ENCODE measurements around the gene C19orf81.

- TF ChIP-seq, protein P1, sequence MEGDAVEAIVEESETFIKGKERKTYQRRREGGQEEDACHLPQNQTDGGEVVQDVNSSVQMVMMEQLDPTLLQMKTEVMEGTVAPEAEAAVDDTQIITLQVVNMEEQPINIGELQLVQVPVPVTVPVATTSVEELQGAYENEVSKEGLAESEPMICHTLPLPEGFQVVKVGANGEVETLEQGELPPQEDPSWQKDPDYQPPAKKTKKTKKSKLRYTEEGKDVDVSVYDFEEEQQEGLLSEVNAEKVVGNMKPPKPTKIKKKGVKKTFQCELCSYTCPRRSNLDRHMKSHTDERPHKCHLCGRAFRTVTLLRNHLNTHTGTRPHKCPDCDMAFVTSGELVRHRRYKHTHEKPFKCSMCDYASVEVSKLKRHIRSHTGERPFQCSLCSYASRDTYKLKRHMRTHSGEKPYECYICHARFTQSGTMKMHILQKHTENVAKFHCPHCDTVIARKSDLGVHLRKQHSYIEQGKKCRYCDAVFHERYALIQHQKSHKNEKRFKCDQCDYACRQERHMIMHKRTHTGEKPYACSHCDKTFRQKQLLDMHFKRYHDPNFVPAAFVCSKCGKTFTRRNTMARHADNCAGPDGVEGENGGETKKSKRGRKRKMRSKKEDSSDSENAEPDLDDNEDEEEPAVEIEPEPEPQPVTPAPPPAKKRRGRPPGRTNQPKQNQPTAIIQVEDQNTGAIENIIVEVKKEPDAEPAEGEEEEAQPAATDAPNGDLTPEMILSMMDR (IDR thresholded peaks at IDR 0.05; ENCODE audit: extremely low read depth in 1 of 2, insufficient read depth in 1 of 2, low read depth in 1 of 2, low read length in 2 of 2), result no peak
- no peak for TF ChIP-seq JUN (IDR thresholded peaks at IDR 0.05; ENCODE audit: borderline replicate concordance, insufficient read depth, insufficient read length, low read depth)
- no peak for TF ChIP-seq POLR2A (IDR thresholded peaks at IDR 0.05; ENCODE audit: low read depth, low read length)
- TF ChIP-seq EZH2 (IDR thresholded peaks at IDR 0.05; ENCODE audit: borderline replicate concordance, low read depth, low read length, severe bottlenecking), result no peak
- TF ChIP-seq POLR2AphosphoS5 (IDR thresholded peaks at IDR 0.05; ENCODE audit: insufficient read depth, low read depth, low read length), result peak; percentile 88
- TF ChIP-seq, protein P2, sequence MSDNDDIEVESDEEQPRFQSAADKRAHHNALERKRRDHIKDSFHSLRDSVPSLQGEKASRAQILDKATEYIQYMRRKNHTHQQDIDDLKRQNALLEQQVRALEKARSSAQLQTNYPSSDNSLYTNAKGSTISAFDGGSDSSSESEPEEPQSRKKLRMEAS (IDR thresholded peaks at IDR 0.05; ENCODE audit: insufficient read depth, insufficient read length), result no peak
- TF ChIP-seq GATA2 (IDR thresholded peaks at IDR 0.05; ENCODE audit: insufficient read depth, insufficient read length, low read depth, low read length), result no peak
- TF ChIP-seq FOS (IDR thresholded peaks at IDR 0.05; ENCODE audit: borderline replicate concordance, insufficient read depth, low read length), result peak; percentile 94
Measured at GRCh38 chr19:50702871-50703829, 53.9 kb downstream of the C19orf81 start.

Measured in endothelial cell of umbilical vein (primary cell).